Right lobe of liver (tissue), 4 donors: ENCODE data around the gene RAB35.

Source experiments
- POLR2A ChIP-seq: fragments of 450-650 bp; IDR thresholded peaks from one replicate; pipeline ENCODE4 v1.6.1; 2017; ENCODE audit warnings: antibody characterized with exemption, mild to moderate bottlenecking
- TF ChIP-seq, protein P1 (sequence below), 4 donors: fragments of 200-600 bp in 3 of 4; fragments of 450-650 bp in 1 of 4; IDR thresholded peaks; one replicate each; pipeline versions ENCODE4 v1.5.1 to v1.8.0; 2016 to 2022; ENCODE audit warnings: antibody characterized with exemption in 4 of 4, mild to moderate bottlenecking in 2 of 4
- donor health status: DM: no; HTN: no; CAD: no.
- donor health status: DM: no; HTN: no; CAD: no.
- donor health status: DM: no; HTN: yes; CAD: no.

DNA sequence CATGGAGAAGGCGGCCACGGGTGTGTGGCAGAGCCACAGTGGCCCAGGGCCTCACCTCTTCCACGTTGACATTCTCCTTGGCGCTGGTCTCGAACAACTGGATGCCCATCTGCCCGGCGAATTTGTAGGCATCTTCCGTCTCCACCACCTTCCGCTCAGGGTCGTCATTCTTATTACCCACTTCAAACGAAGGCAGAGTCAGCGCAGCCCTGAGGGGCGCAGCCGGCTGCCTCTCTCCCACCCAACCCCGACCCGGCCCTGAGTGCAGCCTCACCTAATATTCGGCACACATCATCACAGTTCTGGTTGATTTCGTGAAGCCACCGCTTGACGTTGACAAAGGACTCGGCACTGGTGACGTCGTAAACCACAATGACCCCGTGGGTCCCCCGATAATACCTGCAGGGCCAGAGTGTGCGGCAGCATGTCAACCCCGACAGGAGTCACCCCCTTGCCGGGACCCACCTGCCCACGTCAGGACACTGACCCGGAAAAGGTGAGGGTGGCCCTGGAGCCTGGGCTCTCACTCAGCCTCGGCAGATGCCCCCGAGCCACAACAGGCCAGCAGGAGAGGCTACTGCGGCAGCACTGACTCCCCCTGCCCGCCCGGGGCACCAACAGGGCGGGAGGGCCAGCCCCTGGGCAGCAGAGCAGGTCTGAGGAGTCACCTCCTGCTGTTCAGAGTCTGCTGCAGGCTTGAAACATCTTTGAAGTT, 17.6 kb downstream of the RAB35 start:
- TF ChIP-seq, protein P1, sequence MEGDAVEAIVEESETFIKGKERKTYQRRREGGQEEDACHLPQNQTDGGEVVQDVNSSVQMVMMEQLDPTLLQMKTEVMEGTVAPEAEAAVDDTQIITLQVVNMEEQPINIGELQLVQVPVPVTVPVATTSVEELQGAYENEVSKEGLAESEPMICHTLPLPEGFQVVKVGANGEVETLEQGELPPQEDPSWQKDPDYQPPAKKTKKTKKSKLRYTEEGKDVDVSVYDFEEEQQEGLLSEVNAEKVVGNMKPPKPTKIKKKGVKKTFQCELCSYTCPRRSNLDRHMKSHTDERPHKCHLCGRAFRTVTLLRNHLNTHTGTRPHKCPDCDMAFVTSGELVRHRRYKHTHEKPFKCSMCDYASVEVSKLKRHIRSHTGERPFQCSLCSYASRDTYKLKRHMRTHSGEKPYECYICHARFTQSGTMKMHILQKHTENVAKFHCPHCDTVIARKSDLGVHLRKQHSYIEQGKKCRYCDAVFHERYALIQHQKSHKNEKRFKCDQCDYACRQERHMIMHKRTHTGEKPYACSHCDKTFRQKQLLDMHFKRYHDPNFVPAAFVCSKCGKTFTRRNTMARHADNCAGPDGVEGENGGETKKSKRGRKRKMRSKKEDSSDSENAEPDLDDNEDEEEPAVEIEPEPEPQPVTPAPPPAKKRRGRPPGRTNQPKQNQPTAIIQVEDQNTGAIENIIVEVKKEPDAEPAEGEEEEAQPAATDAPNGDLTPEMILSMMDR (IDR thresholded peaks at IDR 0.05): no peak
- TF ChIP-seq POLR2A: no peak
